GM12864 (cell line): ENCODE measurements around the gene TNFRSF1A.

Experiments
- DNase-seq: peaks from one replicate; pipeline ENCODE4 v3.0.0-alpha.2; 2011; ENCODE audit warnings: low read depth
- H3K4me3 ChIP-seq: 2 replicates; pipeline ENCODE4 v1.5.1; 2011; ENCODE audit warnings: mild to moderate bottlenecking, low read depth, low read length, control low read depth
- TF ChIP-seq, protein P1 (sequence below): IDR thresholded peaks from 2 replicates; pipeline ENCODE4 v1.5.1; 2011; ENCODE audit warnings: low read depth, mild to moderate bottlenecking, moderate library complexity, low read length, control low read depth, inconsistent platforms; ENCODE audit errors: missing control alignments

The TNFRSF1A gene

DNA sequence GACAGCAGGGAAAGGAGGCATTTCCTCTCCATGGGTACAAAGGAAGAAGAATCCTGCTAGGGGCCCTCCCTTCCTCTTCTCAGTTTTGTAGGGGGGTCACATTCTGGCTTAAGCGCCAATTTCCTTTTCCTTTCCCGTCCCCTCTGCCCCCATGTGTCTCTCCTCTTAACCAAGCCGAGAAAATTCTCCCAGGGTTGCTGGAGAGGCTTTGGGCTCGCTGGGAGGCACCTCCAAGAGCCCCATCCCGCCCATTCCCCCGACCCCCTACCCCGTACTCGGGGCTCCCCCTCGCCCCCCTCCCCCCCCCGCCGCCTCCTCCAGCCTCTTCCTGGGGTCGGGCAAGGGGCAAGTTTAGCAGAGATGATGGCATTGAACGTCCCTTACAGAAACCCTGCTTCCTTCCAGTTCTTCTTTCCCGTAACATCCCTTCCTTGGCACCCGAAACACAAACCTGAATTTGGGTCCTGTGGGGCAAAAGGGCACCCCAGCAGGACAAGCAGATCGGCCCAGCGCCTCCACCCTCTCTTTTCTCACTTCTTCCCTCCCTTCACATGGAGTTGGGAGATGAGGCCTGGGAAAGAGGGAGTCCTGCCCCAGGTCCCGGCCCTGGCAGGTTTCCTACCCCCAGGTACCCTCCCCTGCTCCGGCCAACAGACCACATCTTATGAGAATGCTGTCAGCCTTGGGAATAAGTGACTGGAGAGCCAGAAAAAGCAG is 17.7 kb downstream of the TNFRSF1A start:
- H3K4me3 ChIP-seq, result no peak overlapping the region
- DNase-seq, result no peak

DNA sequence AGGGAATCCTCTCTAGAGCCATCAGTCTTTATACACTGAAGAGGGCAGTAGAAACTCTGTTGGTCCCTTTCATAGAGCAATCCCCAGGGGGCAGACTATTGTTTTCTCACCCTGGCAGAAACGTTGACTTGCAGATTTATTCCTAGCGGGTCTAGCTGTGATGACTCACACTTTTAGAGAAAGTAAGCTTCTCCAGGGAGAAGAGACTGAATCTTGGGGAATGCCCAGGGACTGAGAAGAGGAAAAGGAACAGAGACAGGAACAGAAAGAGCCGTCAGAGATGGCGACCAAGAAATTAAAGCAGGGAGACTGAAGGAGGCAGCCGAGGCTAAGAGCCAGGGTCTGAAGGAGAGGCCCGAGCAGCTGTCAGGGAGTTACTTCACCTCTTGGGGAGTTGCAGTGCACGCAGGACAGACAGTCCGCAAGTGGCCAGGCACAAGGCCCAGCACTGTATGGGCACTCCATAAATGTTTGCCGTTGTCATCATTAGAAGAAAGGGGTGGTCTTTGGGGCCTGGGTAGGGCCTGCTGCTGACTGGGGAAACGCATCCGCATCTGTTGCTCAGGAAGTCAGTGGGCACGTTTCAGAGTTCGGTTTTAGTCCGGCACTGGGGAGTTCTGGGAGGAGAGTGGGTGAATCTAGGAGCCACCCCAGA is 18.4 kb downstream of the TNFRSF1A start:
- TF ChIP-seq, protein P1, sequence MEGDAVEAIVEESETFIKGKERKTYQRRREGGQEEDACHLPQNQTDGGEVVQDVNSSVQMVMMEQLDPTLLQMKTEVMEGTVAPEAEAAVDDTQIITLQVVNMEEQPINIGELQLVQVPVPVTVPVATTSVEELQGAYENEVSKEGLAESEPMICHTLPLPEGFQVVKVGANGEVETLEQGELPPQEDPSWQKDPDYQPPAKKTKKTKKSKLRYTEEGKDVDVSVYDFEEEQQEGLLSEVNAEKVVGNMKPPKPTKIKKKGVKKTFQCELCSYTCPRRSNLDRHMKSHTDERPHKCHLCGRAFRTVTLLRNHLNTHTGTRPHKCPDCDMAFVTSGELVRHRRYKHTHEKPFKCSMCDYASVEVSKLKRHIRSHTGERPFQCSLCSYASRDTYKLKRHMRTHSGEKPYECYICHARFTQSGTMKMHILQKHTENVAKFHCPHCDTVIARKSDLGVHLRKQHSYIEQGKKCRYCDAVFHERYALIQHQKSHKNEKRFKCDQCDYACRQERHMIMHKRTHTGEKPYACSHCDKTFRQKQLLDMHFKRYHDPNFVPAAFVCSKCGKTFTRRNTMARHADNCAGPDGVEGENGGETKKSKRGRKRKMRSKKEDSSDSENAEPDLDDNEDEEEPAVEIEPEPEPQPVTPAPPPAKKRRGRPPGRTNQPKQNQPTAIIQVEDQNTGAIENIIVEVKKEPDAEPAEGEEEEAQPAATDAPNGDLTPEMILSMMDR, result peak; percentile 45
- H3K4me3 ChIP-seq, result no peak overlapping the region
- DNase-seq, result no peak

More for the DNA sequence above, 17.7 kb downstream of the TNFRSF1A start:
- TF ChIP-seq, protein P1, result no peak

DNA sequence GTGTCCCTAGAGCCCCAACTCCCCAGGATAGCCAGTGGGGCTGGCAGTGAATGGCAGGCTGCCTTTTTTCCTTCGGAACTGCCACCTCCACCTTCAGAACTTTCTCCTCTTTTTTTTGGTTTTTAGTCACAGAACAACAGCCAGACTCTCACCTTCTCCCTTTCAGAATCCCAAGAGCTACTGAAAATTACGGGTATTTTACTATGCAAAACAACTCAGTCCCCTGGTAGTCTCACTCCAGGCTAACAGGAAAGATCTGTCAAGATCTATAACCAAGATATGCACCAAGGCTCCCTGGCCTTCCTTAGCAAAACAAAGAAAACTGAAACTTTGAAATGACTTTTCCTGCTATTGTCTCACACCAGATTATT is 18.9 kb downstream of the TNFRSF1A start:
- DNase-seq, result no peak
- H3K4me3 ChIP-seq, result no peak overlapping the region
- TF ChIP-seq, protein P1, result no peak

- TF ChIP-seq, protein P1, result no peak
- no peak for DNase-seq
- no peak overlapping the region for H3K4me3 ChIP-seq
Measured at GRCh38 chr12:6322352-6322751, 19.5 kb downstream of the TNFRSF1A start.

GRCh38 chr12:6321905-6322304 is 20.0 kb downstream of the TNFRSF1A start:
- TF ChIP-seq, protein P1, result no peak
- no peak for DNase-seq

GRCh38 chr12:6319446-6319845 is 22.4 kb downstream of the TNFRSF1A start:
- H3K4me3 ChIP-seq, result no peak overlapping the region
- TF ChIP-seq, protein P1, result no peak
- DNase-seq, result no peak

More at GRCh38 chr12:6321905-6322304, 20.0 kb downstream of the TNFRSF1A start:
- no peak overlapping the region for H3K4me3 ChIP-seq
